K562 (cell line): ENCODE data around the gene C1QTNF5. TPM values are rescaled to one million over a fixed set of nuclear protein-coding genes. Genes with fewer than 3 reads are reported as not detected.

Experiments
- ATAC-seq: fragments of 200-7000 bp; cut with Tn5 transposase; 3 replicates; pipeline ENCODE4 v1.9.1; 2020; ENCODE audit warnings: moderate library complexity
- BruUV-seq: library from RNA; stranded (reverse); fragments of 400-500 nt; replicated peaks from 2 replicates; lab custom pipeline; 2021; lab: Mats Ljungman, UMichigan
- CTCF ChIA-PET: fragments of 300-600 bp; formaldehyde crosslinking; extraction: SDS; loops from one replicate; lab custom pipeline; 2021; ENCODE audit warnings: low intra/inter-chr PET ratio; lab: Yijun Ruan, JAX
- POLR2A ChIA-PET: fragments of 300-600, 350-650 bp; sonication (Branson Sonifier 250); formaldehyde crosslinking; extraction: SDS; loops from one replicate; lab custom pipeline; 2021; ENCODE audit warnings: antibody characterized with exemption, inconsistent platforms; lab: Yijun Ruan, JAX
- DNase-seq, 4 experiments: peaks; one replicate each; pipeline versions ENCODE4 v3.0.0 to v3.0.0-alpha.2; 2011 to 2018; ENCODE audit warnings: low spot score in 3 of 4, mixed read lengths in 3 of 4; ENCODE audit errors: extremely low read depth in 1 of 4
- FAIRE-seq: peaks from 2 replicates; lab custom pipeline; 2011; peaks lifted over from hg19 to GRCh38; lab: Jason Lieb, UNC
- H2AFZ ChIP-seq: 2 replicates; pipeline ENCODE4 v1.6.0; 2011; ENCODE audit warnings: low read depth, low read length, control low read depth, inconsistent platforms
- H3K27ac ChIP-seq: fragments of 200-600 bp; 3 replicates; pipeline ENCODE4 v1.8.0; 2011; ENCODE audit warnings: low read depth, mild to moderate bottlenecking, control low read depth, inconsistent platforms, low read length, moderate library complexity, mixed read lengths; ENCODE audit errors: extremely low read depth
- H3K27me3 ChIP-seq, 2 experiments: fragments of 300-600 bp in 1 of 2; 2 replicates in 1 of 2; 3 replicates in 1 of 2; pipeline versions ENCODE4 v1.6.0 to v1.8.0; 2011; ENCODE audit warnings: inconsistent platforms in 2 of 2, low read length in 2 of 2, mild to moderate bottlenecking in 1 of 2, mixed read lengths in 1 of 2, moderate library complexity in 1 of 2; ENCODE audit not compliant: control insufficient read depth in 2 of 2, insufficient read depth in 2 of 2
- H3K36me3 ChIP-seq: fragments of 300-600 bp; 3 replicates; pipeline ENCODE4 v1.8.0; 2011; ENCODE audit warnings: mild to moderate bottlenecking, low read length, inconsistent platforms; ENCODE audit not compliant: control insufficient read depth, insufficient read depth
- H3K4me1 ChIP-seq, 2 experiments: fragments of 200-600 bp in 1 of 2; replicated peaks in 1 of 2; 2 replicates in 1 of 2; 3 replicates in 1 of 2; pipeline versions ENCODE4 v1.5.1 to v1.8.0; 2011; ENCODE audit warnings: inconsistent platforms in 2 of 2, low read length in 2 of 2, mild to moderate bottlenecking in 1 of 2, mixed read lengths in 1 of 2, moderate library complexity in 1 of 2; ENCODE audit not compliant: control insufficient read depth in 2 of 2, insufficient read depth in 2 of 2
- H3K4me2 ChIP-seq: 2 replicates; pipeline ENCODE4 v1.6.1; 2011; ENCODE audit warnings: low read length, control low read depth, inconsistent platforms, mixed read lengths; ENCODE audit not compliant: insufficient read depth
- H3K4me3 ChIP-seq: fragments of 200-600 bp; sonication (generic), shearing (Covaris generic); 2 replicates; pipeline ENCODE4 v1.5.1; 2016; ENCODE audit warnings: control low read depth, inconsistent platforms
- H3K79me2 ChIP-seq: fragments of 200-600 bp; 3 replicates; pipeline ENCODE4 v1.8.0; 2011; ENCODE audit warnings: low read length, inconsistent platforms; ENCODE audit not compliant: control insufficient read depth, insufficient read depth
- H3K9ac ChIP-seq, 2 experiments: 2 replicates each; pipeline versions ENCODE4 v1.6.0 to v1.6.1; 2011; ENCODE audit warnings: low read depth in 2 of 2, low read length in 2 of 2, control low read depth in 1 of 2, inconsistent platforms in 1 of 2, mild to moderate bottlenecking in 1 of 2, mixed read lengths in 1 of 2; ENCODE audit not compliant: insufficient read depth in 1 of 2
- H3K9me1 ChIP-seq: one replicate; pipeline ENCODE4 v1.6.0; 2011; ENCODE audit warnings: inconsistent platforms, mild to moderate bottlenecking, low read length, moderate library complexity; ENCODE audit not compliant: control insufficient read depth, insufficient read depth
- H3K9me3 ChIP-seq: replicated peaks from 2 replicates; pipeline ENCODE4 v1.5.1; 2011; ENCODE audit warnings: low read depth, low read length, inconsistent platforms; ENCODE audit not compliant: control insufficient read depth, insufficient read depth
- H4K20me1 ChIP-seq: replicated peaks from 2 replicates; pipeline ENCODE4 v1.6.1; 2011; ENCODE audit warnings: low read length, inconsistent platforms, mixed read lengths; ENCODE audit not compliant: control insufficient read depth, insufficient read depth
- GTF3C2 ChIP-seq: IDR thresholded peaks from 3 replicates; pipeline ENCODE4 v1.6.1; 2011; ENCODE audit warnings: borderline replicate concordance, mild to moderate bottlenecking, moderate library complexity; ENCODE audit not compliant: insufficient read length; ENCODE audit errors: extremely low read depth
- WGBS: fragments of 100-300 bp; shearing (Covaris generic); methylation state at CpG from one replicate; pipeline ENCODE4 v1.1.6; 2016; ENCODE audit warnings: low coverage, mixed read lengths; ENCODE audit not compliant: insufficient coverage; ENCODE audit errors: missing lambda C conversion rate; 5-methylcytosine and 5-hydroxymethylcytosine counted together
- in situ Hi-C: fragments of 300-500 bp; cut with MboI; formaldehyde crosslinking; loops from 4 replicates; pipeline ENCODE4 v1.15.0; 2018; ENCODE audit warnings: inconsistent platforms, mixed read lengths
- intact Hi-C: fragments of 100-400 bp; cut with micrococcal nuclease; formaldehyde crosslinking; loops from 2 replicates; pipeline ENCODE4 v1.14.2; 2022
- polyA plus RNA-seq, 8 experiments: library from polyadenylated mRNA; depleted of rRNA in 4 of 8; stranded (reverse) in 5 of 8; unstranded in 3 of 8; fragments of >200 nt; fragmentation: Nextera tagmentation in 2 of 8; fragmentation: Illumina TruSeq in 1 of 8; extraction: Ambion mirVana in 2 of 8; extraction: Trizol in 1 of 8; gene quantifications; 2 replicates each; pipeline versions ENCODE4 v1.2.1 to v1.2.3, GENCODE V29; 2011 to 2014; ENCODE audit warnings: inconsistent platforms in 1 of 8, missing spikeins in 1 of 8
- total RNA-seq, 7 experiments: library from RNA; depleted of rRNA in 6 of 7; stranded (reverse); fragments of >200 nt in 6 of 7; fragmentation: Illumina TruSeq in 2 of 7; extraction: Trizol in 2 of 7; gene quantifications; 2 replicates each; pipeline versions ENCODE4 v1.2.1 to v1.2.3, GENCODE V29; 2011 to 2021; ENCODE audit warnings: low replicate concordance in 1 of 7

C1QTNF5 gene
- total and polyA plus RNA-seq, 9 of the 15 experiments (the other 6 are each of a cell fraction or from before 2014, with no cell fraction given), result 0.07 to 0.76 (median 0.24) TPM; not detected in 1

- Histone ChIP-seq H3K9me3 (no peaks in the 10 kb centered on the region), H3K27ac (no peak overlapping the region), H3K4me3 (no peak overlapping the region), H3K27me3 (peaks cover 0 to 24% of the 10 kb centered on the region in 2 experiments; a peak in 3 of 5 replicates), H4K20me1 (no peaks in the 10 kb centered on the region; the same call in 1 of the 2 replicates), H3K9ac (no peak overlapping the region), H3K9me1 (no peaks in the 10 kb centered on the region), H3K4me2 (no peak overlapping the region), H3K4me1 (peaks cover 9 to 39% of the 10 kb centered on the region in 2 experiments; a peak in 4 of 5 replicates), H3K36me3 (no peaks in the 10 kb centered on the region), H3K79me2 (no peaks in the 10 kb centered on the region), H2AFZ (no peak overlapping the region)
- CTCF ChIA-PET, result no interaction called here
- TF ChIP-seq GTF3C2, result no peak
- no peak for FAIRE-seq
- BruUV-seq, result no TSS peak
- WGBS, result 15% methylated on average over 7 of the region's 7 CpGs
- intact Hi-C loops (no loop called here), in situ Hi-C loops (no loop called here)
- POLR2A ChIA-PET, result interaction anchor here (0.5 to 1.5 kb wide), 3 partner anchors 21 to 131 kb away, joined by 3 to 4 read pairs (median 4); no protein-coding TSS in a partner anchor
- no peak for ATAC-seq
- DNase-seq, result no peak
Measured at GRCh38 chr11:119343726-119344125, 3.0 kb upstream of the C1QTNF5 start.
